ENCODE results near the gene RGS4.

Gene RGS4

DNA sequence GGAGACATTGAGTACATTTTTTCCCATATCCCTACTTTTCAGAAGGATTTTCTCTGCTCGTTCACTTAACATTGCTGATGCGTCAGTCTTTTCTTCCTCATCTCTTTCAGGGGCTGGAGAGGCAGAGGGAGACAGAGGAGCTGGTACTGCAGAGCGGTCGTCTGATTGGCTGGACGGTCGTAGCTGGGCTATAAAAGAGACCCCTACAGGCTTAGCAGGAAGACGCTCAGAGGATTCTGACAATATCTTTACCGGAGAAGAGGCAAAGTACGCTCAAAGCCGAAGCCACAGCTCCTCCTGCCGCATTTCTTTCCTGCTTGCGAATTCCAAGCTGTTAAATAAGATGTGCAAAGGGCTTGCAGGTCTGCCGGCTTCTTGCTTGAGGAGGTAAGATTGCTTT is at the start of gene RGS4:
Gene RGS4, plus strand, starts transcription at position 220 of the 400 bp plus-strand sequence. Its CDS starts 124 bp downstream, at position 344.
- no peak for DNase-seq

GRCh38 chr1:163022129-163022528 is 47.0 kb upstream of the RGS4 start:
- no peak for DNase-seq

GRCh38 chr1:163027610-163028009 is 41.6 kb upstream of the RGS4 start:
- no peak for DNase-seq

DNA sequence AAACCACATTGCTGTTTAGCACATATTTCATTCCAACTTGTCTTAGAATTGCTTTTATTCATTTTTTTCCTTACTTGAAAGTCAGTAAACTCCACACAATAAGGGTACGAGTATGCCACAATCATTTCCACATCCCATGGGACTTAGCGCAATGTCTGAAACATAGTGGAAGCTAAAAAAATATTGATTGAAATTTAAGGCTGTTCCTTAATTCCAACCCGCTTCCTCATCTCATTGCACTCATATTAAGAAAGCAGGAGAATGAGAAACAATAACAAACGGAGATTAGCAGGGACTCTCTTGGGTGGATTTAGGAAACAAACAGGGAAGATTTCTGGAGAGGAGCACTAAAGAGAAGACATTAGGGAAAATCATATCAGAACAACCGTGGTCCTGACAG is 39.3 kb upstream of the RGS4 start:
- DNase-seq: no peak

DNA sequence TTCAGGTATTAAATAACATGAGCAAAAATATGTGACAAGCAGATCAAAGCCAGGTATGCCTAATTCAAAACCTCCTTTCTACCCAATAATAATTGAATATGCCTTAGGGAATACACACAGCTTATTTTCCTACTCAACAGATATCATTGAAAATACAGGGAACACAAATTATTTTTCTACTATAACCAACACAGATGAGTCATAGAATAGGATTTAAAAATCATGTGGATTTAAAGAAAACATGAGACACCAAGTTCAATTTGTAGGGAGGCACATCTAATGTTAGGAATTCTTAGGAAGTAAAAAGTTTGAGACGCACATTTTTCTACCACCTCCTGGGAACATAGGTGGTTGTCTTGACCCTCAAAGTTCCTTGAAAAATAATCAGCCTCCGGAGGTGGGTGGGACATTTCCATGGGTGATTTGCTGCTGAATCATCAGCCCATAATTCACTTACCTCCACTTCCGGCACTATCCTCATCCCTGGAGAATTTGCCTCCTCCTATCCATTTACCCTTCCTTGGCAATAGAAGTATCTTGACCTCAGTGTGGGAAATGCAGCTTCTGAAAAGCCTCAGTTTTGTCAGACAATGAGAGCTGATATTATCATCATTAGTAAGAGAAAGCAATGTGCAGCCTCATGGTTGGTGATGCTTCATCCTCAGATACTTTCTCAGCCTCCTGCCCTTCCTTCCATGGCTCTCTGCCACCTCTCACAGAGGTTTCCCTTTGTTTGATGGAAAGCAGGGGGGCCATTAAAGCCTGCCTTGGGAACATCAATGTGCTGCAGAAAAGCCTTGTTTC is 33.5 kb upstream of the RGS4 start:
- DNase-seq: no peak

DNA sequence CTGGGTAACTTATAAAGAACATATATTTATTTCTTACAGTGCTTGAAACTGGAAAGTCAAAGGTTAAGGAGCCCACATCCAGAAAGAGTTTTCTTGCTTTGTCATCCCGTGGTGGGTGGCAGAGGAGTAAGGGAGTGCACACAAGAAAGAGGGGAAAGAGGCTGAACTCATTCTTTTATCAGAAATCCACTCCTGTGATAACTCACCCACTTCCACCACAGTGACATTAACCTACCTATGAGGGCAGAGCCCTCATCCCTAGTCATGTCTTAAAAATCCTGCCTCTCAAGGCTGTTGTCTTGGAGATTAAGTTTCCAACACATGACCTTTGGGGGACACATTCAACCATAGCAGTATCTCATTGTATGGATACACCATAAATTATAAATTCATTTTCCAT is 32.5 kb upstream of the RGS4 start:
- DNase-seq: no peak

- no peak for DNase-seq
These were observed 30.0 kb upstream of the RGS4 start for GRCh38 chr1:163038928-163039706.

DNA sequence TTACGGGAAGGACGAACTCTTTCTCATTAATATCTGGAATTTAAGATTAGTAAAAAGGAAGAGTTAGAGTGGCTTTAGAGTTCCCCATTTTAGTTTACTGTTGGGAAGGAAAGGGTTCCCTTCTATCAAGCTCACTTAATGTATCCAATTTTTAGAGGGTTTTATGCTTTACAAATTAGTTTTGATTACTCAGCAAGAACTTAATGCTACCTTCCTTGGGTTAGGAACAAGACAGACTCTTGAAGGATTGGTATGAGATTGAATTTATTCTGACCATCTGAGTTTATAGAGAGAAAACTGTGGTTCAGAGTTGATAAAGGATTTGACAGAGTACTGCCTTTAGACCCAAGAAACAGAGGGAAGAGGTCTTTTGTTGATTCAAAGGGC is 29.5 kb upstream of the RGS4 start:
- DNase-seq: no peak

- no peak for DNase-seq
These were observed 23.1 kb upstream of the RGS4 start for GRCh38 chr1:163046071-163046470.

DNA sequence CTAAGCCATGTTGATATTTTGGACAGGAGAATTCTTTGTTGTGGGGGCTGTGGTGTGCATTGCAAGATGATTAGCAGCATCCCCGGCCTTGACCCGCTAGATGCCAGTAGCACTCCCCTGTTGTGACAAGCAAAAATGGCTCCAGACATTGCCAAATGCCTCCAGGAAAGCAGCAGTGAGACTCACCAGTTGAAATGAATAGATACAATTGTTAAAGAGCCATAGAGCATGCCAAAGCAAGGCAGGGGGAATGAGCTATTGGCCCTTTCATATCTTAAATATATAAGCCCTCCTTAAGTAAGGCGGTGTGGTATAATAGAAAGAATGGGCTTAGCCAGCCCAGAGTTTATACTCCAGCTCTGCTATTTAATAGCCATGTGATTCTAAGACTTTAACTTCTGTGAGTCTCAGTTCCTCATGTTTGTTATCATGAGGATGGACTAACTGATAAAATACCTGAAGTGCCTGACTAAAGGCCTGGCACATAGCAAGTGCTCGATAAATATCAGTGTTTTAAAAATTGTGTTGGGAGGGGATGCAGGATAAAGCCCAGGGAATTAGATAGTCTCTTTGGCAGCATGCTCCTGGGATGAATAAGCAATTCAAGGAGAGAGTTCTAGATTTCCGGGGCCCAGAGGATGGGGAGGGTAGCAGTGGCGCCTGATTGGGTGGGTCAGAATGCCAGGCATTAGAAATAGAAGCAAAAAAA is 21.1 kb upstream of the RGS4 start:
- no peak for DNase-seq

GRCh38 chr1:163048869-163049268 is 20.3 kb upstream of the RGS4 start:
- no peak for DNase-seq

DNA sequence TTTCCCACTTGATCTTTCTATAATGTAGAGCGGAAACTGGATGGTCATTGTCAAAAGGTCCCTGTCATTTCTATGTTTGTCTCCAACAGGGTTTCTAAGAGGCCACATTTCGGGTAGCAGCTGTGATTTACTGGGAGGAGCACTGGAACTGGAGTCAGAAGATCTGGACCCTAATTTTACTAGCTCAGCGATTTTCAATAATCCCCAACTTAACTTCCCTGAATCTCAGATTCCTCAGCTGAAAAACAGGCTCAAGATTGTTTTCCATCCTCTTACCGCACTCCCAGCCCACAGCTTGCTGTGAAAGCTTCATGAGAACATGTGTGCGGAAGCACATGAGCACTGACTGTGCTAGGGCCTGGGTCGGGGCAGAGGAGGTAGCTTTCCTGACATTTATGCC is 19.9 kb upstream of the RGS4 start:
- DNase-seq: no peak

DNA sequence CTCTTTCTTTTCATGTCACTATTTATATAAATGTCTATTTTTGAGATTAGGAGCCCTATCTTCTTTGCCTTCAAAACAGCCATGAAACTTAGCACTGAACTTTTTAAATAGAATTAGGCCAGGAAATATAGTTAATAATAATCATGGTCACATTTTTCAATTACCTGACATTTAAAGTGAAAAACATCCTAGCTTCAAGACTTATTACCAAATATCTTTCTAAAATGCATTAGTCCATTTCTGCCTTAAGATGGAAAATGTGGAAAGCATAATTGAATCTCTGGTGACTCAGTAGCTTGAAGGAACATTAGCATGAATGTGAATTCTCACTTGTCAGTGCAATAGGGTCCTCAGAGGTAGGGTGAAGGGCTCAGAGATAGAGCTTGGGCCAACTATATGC is 18.7 kb upstream of the RGS4 start:
- no peak for DNase-seq

- peak; percentile 69 for DNase-seq
These were observed 15.0 kb upstream of the RGS4 start for GRCh38 chr1:163054181-163054591.

DNA sequence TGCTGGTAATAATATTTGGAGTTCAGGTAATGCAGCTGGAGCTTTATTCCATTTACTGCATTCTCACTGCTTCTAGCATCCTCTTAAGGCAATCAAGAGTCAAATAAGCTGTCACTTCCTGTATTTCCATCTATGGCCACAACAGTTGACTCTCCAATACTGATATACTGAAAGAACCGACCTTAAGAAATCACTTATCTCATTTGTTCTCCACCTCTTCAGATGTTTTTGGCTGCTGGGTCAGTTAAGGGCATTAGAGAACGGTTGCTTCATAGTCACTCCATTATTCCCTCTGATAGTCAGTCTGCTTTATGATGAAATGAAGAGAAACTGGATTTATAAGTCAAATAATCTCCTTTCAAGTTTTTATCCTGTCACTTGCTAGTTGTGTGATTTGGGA is 14.2 kb upstream of the RGS4 start:
- DNase-seq: peak; percentile 82

DNA sequence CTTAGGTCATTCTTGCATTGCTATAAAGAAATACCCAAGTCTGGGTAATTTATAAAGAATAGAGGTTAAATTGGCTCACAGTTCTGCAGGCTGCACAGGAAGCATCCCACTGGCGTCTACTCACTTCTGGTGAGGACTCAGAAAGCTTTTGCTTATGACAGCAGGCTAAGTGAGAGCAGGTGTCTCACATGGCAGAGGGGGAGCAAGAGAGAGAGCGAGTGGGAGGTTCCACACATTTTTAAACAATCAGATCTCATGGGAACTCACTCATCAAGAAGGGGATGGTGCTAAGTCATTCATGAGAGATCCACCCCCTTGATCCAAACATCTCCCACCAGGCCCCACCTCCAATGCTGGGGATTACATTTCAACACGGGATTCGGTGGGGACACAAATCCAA is 13.6 kb upstream of the RGS4 start:
- peak; percentile 91 for DNase-seq

- peak; percentile 20 for DNase-seq
These were observed 12.3 kb upstream of the RGS4 start for GRCh38 chr1:163056831-163057230.

GRCh38 chr1:163060343-163061007 is 8.7 kb upstream of the RGS4 start:
- DNase-seq: no peak

GRCh38 chr1:163063143-163063542 is 6.0 kb upstream of the RGS4 start:
- DNase-seq: no peak

DNA sequence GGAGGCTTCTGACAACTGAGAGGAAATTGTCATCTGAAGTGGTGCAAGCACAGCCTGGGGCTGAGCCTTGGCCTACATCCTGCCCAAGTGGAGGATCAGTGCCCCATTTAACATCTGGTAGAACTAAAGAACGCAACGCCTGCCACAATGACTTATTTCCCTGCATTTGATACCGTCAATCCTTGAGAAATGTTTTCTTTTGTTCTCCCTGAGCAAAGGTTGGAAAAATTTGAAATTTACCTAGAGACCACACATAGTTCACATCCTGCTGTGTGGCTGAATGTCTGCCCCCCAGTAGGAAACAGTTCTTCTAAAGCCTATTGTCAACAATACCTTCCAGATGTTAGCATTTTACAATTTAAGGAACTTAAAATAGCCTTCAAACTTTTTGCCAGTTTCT is 5.6 kb upstream of the RGS4 start:
- DNase-seq: no peak

DNA sequence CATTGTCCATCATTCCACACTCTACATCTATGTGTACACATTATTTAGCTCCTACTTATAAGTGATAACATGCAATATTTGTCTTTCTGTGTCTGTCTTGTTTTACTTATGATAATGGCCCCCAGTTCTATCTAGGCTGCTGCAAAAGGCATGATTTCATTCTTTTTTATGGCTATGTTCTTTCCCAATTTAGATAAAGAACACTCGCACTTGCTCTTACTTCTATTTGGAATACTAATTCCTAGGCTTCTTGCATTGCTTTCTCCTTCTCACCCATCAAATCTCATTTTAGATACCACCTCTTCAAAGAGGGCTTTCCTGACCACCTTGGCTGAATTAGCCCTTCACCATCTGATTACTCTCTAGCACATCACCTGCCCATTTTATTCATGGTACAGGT is 3.0 kb upstream of the RGS4 start:
- DNase-seq: no peak

GRCh38 chr1:163066686-163067085 is 2.5 kb upstream of the RGS4 start:
- DNase-seq: no peak

DNA sequence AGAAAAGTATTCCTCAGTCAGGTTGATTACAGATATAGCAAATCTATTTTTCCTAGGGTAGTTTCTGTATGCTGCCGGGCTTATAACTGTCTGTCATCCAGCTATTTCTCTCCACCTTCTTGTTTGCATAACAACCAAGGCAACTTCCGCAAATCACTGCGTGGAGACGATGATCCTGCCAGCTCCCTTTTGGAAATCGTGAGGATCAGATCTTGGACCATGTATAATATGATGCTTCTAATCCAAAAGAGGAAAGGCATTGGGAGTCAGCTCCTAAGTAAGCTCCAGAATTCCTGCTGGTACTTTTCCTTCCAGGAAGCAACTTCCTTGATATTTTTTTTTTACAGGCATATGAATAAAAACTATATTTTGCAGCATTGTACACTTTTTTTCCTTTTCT is 445 bp upstream of the RGS4 start:
- DNase-seq: no peak

Measured in NCI-H510A treated with DMSO at 0.1 percent for 48 hours (cell line).